NT2/D1 (cell line): Measurements from ENCODE around the gene TRIM52.

ENCODE experiments used
- SUZ12 ChIP-seq: IDR thresholded peaks from 2 replicates; pipeline ENCODE4 v1.6.1; 2011; ENCODE audit not compliant: insufficient read length, insufficient read depth; ENCODE audit errors: extremely low read depth
- YY1 ChIP-seq: IDR thresholded peaks from 2 replicates; pipeline ENCODE4 v1.6.1; 2011; ENCODE audit not compliant: insufficient read length, insufficient read depth
- ZNF274 ChIP-seq: IDR thresholded peaks from 2 replicates; pipeline ENCODE4 v1.6.1; 2011; ENCODE audit warnings: mild to moderate bottlenecking, low read depth, low read length

GRCh38 chr5:181263633-181264032, 2.7 kb upstream of the TRIM52 start:
- no peak for TF ChIP-seq ZNF274
- TF ChIP-seq YY1 = no peak
- TF ChIP-seq SUZ12 = no peak
